Stimulated activated CD8-positive, alpha-beta memory T cell treated with anti-CD3 and anti-CD28 coated beads, Interleukin-12 subunit alpha, Interleukin-12 subunit beta, amount 100 ng/mL, for 24 hours (primary cell): ENCODE results near the gene MED12L.
"Not testable (repeated sequence)": the region's sequence is repeated elsewhere in the genome, so short reads cannot be mapped to it uniquely, and the experiment has no call there.

Source experiments
- DNase-seq: peaks from one replicate; pipeline ENCODE4 v3.0.0-alpha.2; 2020; ENCODE audit errors: extremely low read depth

Gene MED12L

GRCh38 chr3:151209654-151210053 lies 124.2 kb downstream of the MED12L start:
- DNase-seq, result no peak

GRCh38 chr3:151210676-151211381 lies 125.4 kb downstream of the MED12L start:
- DNase-seq, result no peak

DNA sequence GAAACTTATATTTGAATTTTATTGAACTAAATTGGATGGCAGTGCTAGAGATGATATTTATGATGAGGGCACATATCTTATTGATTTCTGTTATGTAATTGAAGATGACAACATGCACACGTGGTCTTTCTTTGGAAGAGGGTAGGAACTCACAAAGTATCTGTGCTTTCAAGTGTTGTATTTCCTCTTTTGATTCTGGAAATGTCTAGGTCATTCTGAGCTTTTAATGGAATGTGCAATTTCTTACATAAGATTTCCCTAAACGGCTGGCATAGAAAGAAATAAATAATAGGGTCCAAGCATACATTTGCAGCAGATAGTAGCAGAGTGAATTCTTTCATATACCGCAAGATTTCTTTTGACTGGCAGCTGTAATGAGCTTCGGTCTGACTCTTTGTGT lies 127.7 kb downstream of the MED12L start:
- no peak for DNase-seq

DNA sequence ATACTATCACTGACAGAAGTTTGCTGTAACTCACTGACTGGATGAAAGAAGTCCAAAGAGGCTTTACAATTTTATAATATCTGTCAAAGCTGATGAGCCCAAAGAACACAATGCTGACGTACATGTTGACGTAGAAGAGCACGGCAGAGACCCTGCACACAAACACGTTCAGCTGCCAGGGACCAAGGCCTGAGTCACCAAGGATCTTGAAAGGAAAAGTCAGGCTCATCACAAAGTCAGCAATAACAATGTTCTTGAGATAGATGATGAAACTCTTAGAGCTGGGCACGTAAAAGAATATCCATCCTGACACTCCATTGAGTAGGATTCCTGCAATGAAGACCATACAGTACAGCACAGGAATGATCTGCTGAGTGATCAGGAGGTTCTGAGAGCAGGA lies 128.4 kb downstream of the MED12L start:
- DNase-seq, result no peak

- no peak for DNase-seq
Observed at GRCh38 chr3:151214459-151214858, 129.0 kb downstream of the MED12L start.

DNA sequence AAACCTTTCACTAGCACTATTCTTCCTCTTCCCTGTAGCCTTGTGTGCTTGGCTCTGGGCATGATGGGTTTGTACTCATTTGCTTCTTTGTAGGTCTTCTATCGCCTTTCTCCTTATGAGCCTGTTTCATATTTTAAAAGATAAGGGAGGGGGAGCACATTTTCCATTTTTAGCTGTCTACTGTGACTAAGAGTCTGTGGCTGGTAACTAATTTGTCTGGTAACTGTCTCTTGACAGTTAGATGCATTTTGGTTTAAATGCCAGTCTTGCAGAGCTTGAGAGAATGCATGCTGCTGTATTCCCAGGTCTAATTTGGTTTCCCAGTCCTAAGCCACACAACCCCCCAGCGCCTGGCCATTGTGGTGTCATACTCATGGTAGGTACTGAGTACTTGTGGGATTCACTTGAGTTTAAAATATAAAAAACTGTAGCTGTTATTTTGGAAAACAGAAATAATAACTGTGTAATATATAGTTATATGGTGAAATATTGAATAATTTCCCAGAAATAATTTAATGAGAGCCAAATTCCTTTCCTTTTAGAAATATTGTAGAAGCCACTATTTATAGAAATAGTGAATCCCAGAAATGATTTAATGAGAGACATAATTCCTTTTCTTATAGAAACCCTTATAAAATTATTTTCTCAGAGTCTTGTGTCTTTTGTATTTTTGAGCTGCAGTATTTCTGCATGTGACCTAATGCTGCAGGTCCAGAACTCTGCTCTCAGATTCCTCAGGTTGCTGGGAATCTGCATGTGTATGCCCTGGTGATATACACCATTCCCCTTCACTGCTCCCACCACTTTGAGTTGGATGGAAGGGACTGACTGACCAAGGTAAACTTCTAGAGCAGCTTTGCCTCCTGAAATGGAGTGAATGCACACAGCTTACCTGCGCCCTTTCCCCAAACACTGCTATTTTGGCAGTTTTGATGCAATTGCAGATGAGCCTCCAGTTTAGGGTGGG lies 131.5 kb downstream of the MED12L start:
- DNase-seq, result no peak

- DNase-seq, result no peak
Observed at GRCh38 chr3:151218136-151218535, 132.7 kb downstream of the MED12L start.

DNA sequence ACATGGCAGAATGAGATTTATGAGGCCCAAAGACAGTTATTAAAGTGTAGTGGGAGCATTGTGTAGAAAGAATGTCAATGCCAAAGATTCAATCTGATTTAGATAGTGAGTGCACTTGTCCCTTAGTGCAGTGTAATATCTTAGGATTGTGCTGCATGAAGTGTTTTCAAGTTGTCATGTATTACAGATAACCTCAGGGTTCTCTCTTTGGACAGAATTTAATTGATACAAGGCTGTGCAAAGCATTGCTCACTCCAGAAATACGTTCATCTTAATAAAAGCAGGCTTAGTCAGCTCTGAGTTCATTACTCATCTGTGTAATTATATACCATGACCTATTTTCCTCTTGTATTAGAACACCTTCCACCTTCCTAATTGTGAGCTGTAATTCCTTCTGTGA lies 133.6 kb downstream of the MED12L start:
- DNase-seq, result no peak

GRCh38 chr3:151224268-151224866 lies 138.9 kb downstream of the MED12L start:
- DNase-seq, result no peak

DNA sequence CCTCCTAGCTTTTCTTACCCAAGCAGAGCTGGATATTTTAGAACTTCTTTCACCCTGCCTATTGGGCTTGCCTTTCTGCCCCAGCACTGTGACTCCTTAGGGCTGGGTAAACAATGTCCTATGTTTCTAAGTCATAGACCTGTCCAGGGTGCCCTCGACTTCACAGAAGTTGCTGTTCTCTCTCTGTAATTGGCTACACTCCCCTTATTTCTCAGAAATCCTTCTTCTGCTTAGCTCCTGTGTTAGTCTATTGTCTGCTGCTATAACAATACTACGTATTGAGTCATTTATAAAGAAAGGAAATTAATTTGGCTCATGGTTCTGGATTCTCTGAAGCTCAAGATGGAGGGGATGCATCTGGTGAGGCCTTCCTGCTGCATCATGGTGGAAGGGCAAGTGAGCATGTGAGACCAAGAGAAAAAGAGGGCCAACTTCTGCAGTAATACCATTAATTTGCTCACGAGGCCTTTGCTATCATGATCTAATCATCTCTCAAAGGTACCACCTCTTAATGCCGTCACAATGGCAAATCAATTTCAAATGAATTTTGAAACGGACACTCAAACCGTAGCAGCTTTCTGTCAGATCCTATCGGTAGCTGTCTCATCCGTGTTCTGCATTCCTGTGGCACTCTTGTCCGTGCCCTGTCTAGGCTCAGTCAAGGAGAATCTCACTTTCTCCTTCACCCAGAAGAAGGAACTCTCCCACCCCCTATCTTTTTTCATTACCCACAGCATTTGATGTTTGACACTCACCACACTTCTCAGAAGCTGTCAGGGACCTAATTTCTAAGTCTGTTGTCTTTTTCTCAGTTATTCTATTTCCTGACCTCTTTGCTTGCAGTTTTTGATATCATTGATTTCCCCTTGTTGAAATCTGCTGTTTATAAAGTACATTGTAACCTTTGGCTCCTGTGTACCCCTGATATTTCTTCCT lies 139.8 kb downstream of the MED12L start:
- no peak for DNase-seq

DNA sequence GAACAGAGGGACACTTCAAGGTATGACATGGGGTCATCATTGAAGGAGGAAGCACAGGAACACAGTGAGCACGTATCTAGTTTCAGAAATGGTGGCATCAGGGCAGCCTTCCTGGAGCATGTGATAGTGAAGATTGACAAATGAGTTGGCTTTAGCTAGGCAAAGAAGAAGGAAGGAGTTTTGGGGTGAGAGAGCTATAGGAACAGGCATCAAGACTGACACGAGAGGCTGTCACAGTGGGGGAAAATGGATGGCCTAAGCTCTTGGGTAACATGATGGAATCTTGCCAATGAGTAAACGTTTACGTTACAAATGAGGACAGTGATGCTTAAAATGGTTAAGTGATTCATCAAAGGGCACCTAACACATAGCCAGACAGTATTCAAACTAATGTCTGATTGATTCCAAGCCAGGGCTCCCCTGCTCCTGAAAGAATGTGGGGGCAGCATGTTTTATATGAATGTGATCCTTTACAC lies 140.7 kb downstream of the MED12L start:
- no peak for DNase-seq

GRCh38 chr3:151226825-151227224 lies 141.4 kb downstream of the MED12L start:
- DNase-seq, result no peak

- no peak for DNase-seq
Observed at GRCh38 chr3:151227266-151227806, 141.9 kb downstream of the MED12L start.

DNA sequence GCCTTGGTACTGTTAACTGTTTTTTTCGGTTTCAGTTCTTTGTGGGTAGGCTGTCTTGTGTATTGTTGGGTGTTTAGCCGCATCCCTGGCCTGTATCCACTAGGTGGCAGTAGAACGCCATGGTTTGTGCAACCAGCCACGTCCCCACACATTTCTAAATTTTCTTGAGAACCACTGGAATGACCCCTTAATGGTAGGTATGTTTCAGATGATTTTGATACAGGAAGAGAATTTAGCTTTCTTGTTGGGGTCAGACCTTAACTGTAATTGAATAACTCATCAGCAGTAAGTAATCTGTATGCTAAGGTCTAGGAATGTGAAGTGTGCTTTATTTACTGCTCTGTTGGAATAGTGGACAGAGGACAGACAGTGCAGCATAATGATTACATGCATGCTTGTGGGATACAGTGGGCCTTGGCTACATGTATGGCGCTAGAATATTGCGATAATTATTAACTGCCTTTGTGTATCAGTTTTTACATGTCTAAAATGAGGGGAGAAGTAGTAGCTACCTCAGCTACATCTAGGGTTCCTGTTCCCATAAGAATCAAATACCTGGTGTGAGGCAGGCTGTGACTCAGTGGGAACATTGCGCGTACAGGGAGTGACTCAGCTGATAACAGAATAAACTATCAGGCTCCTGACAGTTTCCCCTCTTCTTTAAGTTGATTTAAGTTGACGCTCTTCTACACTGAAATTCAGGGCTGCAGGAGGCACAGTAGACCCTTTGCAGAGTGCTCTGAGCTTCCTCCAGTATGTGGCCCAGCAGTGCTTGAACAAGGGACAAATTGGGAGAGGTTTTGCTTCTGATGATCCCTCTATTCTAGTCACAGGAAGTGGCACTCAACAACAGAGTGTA lies 142.6 kb downstream of the MED12L start:
- peak; percentile 51 for DNase-seq

DNA sequence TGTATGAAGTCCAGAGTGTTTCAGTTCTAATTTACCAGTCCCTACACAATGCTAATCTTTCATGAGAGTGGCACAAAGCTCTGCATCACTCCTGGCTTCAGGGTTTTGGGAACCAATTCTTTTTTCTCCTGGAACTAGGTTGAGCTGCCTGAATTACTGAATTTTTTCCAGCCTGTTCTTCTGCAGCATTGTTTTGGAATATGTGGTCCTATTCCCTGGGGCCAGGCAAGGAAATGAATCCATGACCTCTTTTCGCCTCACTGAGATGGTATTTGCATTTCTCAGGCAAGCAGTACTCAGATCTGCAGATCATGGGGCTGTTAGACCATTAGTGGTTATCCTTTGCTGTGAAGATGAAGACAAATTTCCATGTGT lies 143.2 kb downstream of the MED12L start:
- DNase-seq, result no peak

- DNase-seq, result no peak
Observed at GRCh38 chr3:151230646-151231045, 145.2 kb downstream of the MED12L start.

- not testable (repeated sequence) for DNase-seq
Observed at GRCh38 chr3:151232403-151232802, 146.9 kb downstream of the MED12L start.

GRCh38 chr3:151232991-151233390 lies 147.5 kb downstream of the MED12L start:
- no peak for DNase-seq

DNA sequence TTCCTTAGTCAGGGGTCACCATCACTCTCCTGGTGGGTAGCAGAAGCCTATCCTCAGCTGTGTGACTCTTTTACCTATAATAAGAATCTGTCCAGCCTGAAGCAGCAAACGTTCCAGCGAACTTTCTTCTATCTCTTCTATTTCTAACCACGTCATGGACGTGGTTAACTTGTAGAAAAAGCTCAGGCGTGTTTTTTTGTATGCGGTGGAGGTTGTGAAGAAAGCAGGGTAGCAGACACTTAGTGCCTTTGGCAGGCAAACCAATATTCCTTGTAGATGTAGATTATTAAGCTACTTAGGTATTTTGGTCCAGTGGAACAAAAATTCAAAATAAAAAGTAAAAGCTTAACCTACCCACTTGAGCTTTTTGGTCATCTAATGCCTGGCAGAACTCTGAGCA lies 149.4 kb downstream of the MED12L start:
- DNase-seq, result no peak

- DNase-seq, result no peak
Observed at GRCh38 chr3:151236316-151236715, 150.9 kb downstream of the MED12L start.
